ENCODE results near the gene LTBP3.

The LTBP3 gene

DNA sequence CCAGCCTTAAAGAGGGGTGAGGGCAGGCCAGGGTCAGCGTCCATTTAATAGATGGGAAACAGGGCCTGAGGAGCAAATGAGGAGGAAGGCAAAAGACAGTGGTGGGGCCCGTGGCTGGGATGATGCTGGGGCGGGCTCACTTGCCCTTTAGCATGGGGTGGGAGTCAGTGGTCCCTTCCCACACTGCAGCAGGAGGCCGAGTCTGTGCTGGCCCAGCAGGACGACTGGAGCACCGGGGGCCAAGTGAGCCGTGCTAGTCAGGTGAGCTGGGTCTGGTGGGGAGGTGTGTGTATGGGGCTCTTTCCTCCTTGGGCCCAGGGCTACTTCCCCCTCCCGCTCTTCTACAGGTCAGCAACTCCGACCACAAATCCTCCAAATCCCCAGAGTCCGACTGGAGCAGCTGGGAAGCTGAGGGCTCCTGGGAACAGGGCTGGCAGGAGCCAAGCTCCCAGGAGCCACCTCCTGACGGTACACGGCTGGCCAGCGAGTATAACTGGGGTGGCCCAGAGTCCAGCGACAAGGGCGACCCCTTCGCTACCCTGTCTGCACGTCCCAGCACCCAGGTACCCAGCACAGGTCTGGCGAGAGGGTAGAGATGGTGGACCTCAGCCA lies 20.4 kb downstream of the LTBP3 start:
- H3K4me3 Mint-ChIP-seq = peak overlapping the region; percentile 26 to 43 (median 34)

DNA sequence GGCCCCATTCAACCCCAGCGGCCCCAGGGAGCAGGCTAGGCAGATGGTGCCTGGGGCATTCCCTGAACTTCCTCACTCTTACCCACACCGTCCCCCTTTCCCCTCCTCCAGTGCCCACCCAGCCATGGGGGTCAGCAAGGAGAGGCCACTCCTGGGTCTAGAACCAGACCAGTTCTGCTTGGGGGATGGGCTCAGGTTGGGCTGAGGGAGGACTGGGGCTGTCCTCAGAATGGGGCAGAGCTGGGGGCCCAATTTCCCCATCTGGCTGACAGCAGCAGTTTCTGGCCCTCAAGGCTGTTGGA lies 20.9 kb downstream of the LTBP3 start:
- Mint-ChIP-seq H3K4me1 (peaks cover 16% of the 10 kb centered on the region), H3K27me3 (ENCODE audit: low read depth) (peaks cover 17% of the 10 kb centered on the region), H3K4me3 (peak overlapping the region; percentile 26 to 43 (median 34)), H3K9me3 (no peaks in the 10 kb centered on the region), H3K27ac (no peak overlapping the region), H3K36me3 (ENCODE audit: low read depth) (peaks cover 27% of the 10 kb centered on the region)
- TF ChIP-seq, protein P1, sequence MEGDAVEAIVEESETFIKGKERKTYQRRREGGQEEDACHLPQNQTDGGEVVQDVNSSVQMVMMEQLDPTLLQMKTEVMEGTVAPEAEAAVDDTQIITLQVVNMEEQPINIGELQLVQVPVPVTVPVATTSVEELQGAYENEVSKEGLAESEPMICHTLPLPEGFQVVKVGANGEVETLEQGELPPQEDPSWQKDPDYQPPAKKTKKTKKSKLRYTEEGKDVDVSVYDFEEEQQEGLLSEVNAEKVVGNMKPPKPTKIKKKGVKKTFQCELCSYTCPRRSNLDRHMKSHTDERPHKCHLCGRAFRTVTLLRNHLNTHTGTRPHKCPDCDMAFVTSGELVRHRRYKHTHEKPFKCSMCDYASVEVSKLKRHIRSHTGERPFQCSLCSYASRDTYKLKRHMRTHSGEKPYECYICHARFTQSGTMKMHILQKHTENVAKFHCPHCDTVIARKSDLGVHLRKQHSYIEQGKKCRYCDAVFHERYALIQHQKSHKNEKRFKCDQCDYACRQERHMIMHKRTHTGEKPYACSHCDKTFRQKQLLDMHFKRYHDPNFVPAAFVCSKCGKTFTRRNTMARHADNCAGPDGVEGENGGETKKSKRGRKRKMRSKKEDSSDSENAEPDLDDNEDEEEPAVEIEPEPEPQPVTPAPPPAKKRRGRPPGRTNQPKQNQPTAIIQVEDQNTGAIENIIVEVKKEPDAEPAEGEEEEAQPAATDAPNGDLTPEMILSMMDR (IDR thresholded peaks at IDR 0.05; ENCODE audit: unreplicated experiment in 3 of 3) = no peak

More for the DNA sequence above, 20.4 kb downstream of the LTBP3 start:
- Mint-ChIP-seq H3K27me3 (ENCODE audit: low read depth) (peaks cover 17% of the 10 kb centered on the region), H3K9me3 (no peaks in the 10 kb centered on the region), H3K36me3 (ENCODE audit: low read depth) (peaks cover 30% of the 10 kb centered on the region), H3K4me1 (peaks cover 16% of the 10 kb centered on the region), H3K27ac (no peak overlapping the region)
- TF ChIP-seq, protein P1 (IDR thresholded peaks at IDR 0.05; ENCODE audit: unreplicated experiment in 3 of 3) = no peak

DNA sequence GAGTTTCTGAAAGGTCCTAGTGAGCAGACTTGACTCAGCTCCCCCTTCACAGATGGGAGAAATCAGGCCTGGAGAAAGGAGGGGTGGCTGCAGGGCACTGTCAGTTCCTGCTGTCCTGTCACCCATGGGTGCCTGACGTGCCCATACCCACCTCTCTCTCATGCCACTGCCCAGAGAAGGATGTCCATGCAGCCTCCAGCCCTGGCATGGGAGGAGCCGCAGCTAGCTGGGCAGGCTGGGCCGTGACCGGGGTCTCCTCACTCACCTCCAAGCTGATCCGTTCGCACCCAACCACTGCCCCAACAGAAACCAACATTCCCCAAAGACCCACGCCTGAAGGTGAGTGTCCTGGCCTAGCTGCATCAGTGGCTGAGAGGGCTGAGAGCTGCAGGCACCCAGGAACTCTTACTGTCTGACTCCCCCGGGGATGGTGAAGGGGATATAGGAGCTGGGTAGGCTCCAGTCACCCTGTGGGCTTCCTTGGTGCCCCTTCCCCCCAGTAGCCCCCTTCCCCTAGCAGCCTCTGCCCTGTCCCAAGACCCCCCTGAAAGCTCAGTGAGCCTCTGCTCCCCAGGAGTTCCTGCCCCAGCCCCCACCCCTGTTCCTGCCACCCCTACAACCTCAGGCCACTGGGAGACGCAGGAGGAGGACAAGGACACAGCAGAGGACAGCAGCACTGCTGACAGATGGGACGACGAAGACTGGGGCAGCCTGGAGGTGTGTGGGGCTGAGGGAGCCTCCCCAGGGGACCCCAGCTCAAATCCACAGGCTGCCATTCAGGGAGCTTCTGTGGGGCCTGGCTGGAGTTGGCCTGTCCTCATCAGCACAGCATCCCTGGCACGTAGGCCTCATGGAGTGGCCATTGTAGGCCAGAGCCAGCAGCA lies 21.5 kb downstream of the LTBP3 start:
- Mint-ChIP-seq H3K9me3 (no peaks in the 10 kb centered on the region), H3K4me3 (no peak overlapping the region), H3K27ac (no peak overlapping the region), H3K4me1 (peaks cover 11% of the 10 kb centered on the region), H3K27me3 (ENCODE audit: low read depth) (peaks cover 13% of the 10 kb centered on the region), H3K36me3 (ENCODE audit: low read depth) (peaks cover 26% of the 10 kb centered on the region)
- TF ChIP-seq, protein P1 (IDR thresholded peaks at IDR 0.05; ENCODE audit: unreplicated experiment in 3 of 3) = no peak

DNA sequence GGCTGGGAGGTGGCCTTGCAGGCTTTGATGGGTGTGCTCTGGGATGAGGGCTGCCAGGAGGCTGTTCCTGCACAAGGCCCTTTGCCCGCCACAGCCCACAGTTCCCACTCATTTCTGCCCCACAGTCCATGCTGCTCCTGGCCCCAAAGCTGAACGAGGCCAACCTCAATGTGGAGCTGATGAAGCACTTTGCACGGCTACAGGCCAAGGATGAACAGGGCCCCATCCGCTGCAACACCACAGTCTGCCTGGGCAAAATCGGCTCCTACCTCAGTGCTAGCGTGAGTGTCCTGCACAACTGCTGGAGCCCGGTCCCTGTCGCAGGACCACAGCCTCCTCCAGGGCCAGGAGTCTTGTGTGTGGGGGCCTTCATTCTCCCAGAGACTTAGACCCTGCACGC lies 23.1 kb downstream of the LTBP3 start:
- TF ChIP-seq, protein P1 (IDR thresholded peaks at IDR 0.05; ENCODE audit: unreplicated experiment in 3 of 3) = no peak
- Mint-ChIP-seq H3K36me3 (ENCODE audit: low read depth) (peaks cover 38% of the 10 kb centered on the region), H3K4me3 (no peak overlapping the region), H3K9me3 (no peaks in the 10 kb centered on the region), H3K4me1 (peaks cover 6% of the 10 kb centered on the region), H3K27ac (no peak overlapping the region), H3K27me3 (ENCODE audit: low read depth) (peaks cover 17% of the 10 kb centered on the region)

DNA sequence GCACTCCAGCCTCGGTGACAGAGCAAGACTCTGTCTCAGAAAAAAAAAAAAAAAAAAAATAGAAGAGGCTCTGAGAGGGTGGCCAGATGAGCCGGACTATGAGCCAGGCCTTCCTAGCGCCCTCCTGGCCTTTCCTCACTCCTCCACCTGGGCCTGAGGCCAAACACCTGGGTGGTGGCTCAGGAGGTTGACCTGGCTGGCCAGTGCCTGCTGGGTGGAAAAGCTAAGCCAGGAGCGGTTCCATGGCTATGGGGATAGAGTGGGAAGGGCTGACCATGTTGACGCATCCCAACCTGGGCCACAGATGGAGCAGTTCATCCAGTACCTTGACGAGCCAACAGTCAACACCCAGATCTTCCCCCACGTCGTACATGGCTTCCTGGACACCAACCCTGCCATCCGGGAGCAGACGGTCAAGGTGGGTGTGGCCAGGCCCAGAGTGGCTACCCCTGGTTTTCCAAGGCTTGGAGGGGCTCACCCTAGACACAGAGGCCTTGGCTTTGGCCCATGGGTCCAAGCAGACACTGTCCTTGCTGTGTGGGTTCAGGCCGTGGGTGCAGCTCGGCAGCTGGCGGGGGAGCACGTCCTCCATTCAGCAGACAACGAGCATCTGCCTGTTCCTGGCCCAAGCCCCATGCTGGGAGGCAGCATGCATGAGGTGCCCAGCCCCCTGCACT lies 25.6 kb downstream of the LTBP3 start:
- Mint-ChIP-seq H3K27me3 (ENCODE audit: low read depth) (peaks cover 11% of the 10 kb centered on the region), H3K36me3 (ENCODE audit: low read depth) (peaks cover 47% of the 10 kb centered on the region), H3K27ac (no peak overlapping the region), H3K4me3 (no peak overlapping the region), H3K4me1 (peaks cover 2% of the 10 kb centered on the region), H3K9me3 (no peaks in the 10 kb centered on the region)
- TF ChIP-seq, protein P1 (IDR thresholded peaks at IDR 0.05; ENCODE audit: unreplicated experiment in 3 of 3) = no peak

All from nephron (organoid).